ENCODE data around the gene NEU3.

DNA sequence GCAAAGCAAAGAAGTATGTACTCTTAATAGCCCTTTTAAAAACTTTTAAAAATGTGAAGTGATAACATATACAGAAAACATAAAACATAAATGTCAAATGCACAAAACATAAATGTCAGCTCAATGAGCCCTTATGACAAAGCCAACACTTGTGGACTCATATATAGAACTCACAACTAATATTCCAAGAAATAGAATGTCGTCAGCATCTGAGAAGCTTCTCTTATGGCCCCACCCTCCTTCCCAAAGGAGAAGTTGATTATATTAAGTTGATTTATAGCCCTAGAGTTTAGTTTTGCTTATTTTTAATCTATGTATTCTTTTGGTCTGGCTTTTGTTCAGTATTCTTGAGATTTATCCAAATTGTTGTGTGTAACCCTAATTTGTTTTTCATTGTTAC lies 13.8 kb downstream of the NEU3 start:
- TF ChIP-seq, protein P1, sequence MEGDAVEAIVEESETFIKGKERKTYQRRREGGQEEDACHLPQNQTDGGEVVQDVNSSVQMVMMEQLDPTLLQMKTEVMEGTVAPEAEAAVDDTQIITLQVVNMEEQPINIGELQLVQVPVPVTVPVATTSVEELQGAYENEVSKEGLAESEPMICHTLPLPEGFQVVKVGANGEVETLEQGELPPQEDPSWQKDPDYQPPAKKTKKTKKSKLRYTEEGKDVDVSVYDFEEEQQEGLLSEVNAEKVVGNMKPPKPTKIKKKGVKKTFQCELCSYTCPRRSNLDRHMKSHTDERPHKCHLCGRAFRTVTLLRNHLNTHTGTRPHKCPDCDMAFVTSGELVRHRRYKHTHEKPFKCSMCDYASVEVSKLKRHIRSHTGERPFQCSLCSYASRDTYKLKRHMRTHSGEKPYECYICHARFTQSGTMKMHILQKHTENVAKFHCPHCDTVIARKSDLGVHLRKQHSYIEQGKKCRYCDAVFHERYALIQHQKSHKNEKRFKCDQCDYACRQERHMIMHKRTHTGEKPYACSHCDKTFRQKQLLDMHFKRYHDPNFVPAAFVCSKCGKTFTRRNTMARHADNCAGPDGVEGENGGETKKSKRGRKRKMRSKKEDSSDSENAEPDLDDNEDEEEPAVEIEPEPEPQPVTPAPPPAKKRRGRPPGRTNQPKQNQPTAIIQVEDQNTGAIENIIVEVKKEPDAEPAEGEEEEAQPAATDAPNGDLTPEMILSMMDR (IDR thresholded peaks at IDR 0.05), result no peak
- no peak for TF ChIP-seq EZH2 (IDR thresholded peaks at IDR 0.05; ENCODE audit: borderline replicate concordance, insufficient read depth, low read depth, low read length, poor library complexity, severe bottlenecking)

Data from B cell (primary cell).